PC-3 (cell line): ENCODE data around the gene PPP1R2. TPM values are rescaled to one million over a fixed set of nuclear protein-coding genes. Genes with fewer than 3 reads are reported as not detected.
A peak's percentile ranks its signal among the peaks of the same experiment; 100 is the strongest.

Source experiments
- ATAC-seq: fragments of 200-7000 bp; cut with Tn5 transposase; 2 replicates; pipeline ENCODE4 v1.9.1; 2020; ENCODE audit warnings: mild to moderate bottlenecking, moderate library complexity
- BruUV-seq: library from RNA; stranded (reverse); fragments of 400-500 nt; replicated peaks from 2 replicates; lab custom pipeline; 2021; lab: Mats Ljungman, UMichigan
- CTCF ChIA-PET: fragments of 300-600 bp; sonication (Branson Sonifier 250); formaldehyde crosslinking; loops from one replicate; lab custom pipeline; 2022; ENCODE audit warnings: antibody characterized with exemption; lab: Charles Lee
- POLR2A ChIA-PET: fragments of 300-600 bp; sonication (Branson Sonifier 250); formaldehyde crosslinking; loops from one replicate; lab custom pipeline; 2022; ENCODE audit warnings: antibody characterized with exemption; ENCODE audit not compliant: unreplicated experiment; lab: Charles Lee
- DNase-seq: peaks from one replicate; pipeline ENCODE4 v3.0.0-alpha.2; 2015
- H2AFZ ChIP-seq: fragments of 300-600 bp; sonication (generic); 2 replicates; pipeline ENCODE4 v1.6.0; 2016; ENCODE audit warnings: antibody characterized with exemption, low read length
- H3F3A ChIP-seq: fragments of 300-600 bp; sonication (generic); one replicate; pipeline ENCODE4 v1.6.0; 2017; ENCODE audit warnings: antibody characterized with exemption, low read length, control low read depth, mild to moderate bottlenecking; ENCODE audit not compliant: unreplicated experiment
- H3K27ac ChIP-seq: fragments of 300-600 bp; sonication (generic); 2 replicates; pipeline ENCODE4 v1.5.1; 2016; ENCODE audit warnings: mild to moderate bottlenecking, low read length
- H3K27me3 ChIP-seq: fragments of 300-600 bp; sonication (generic); 2 replicates; pipeline ENCODE4 v1.6.1; 2016; ENCODE audit warnings: low read length, mixed read lengths
- H3K36me3 ChIP-seq: fragments of 300-600 bp; sonication (generic); 2 replicates; pipeline ENCODE4 v1.6.1; 2016; ENCODE audit warnings: low read depth, mixed run types, low read length, mixed read lengths
- H3K4me1 ChIP-seq: fragments of 300-600 bp; sonication (generic); 2 replicates; pipeline ENCODE4 v1.5.1; 2016; ENCODE audit warnings: low read length; ENCODE audit not compliant: insufficient read depth
- H3K4me2 ChIP-seq: fragments of 300-600 bp; sonication (generic); 2 replicates; pipeline ENCODE4 v1.6.0; 2016; ENCODE audit warnings: low read length
- H3K4me3 ChIP-seq: fragments of 300-600 bp; sonication (generic); 2 replicates; pipeline ENCODE4 v1.5.1; 2016; ENCODE audit warnings: mild to moderate bottlenecking, low read length, mixed read lengths
- H3K79me2 ChIP-seq: fragments of 300-600 bp; sonication (generic); 2 replicates; pipeline ENCODE4 v1.6.1; 2017; ENCODE audit warnings: low read length, mixed read lengths
- H3K9ac ChIP-seq: fragments of 300-600 bp; sonication (generic); 2 replicates; pipeline ENCODE4 v1.6.0; 2016; ENCODE audit warnings: mild to moderate bottlenecking, low read length
- H3K9me2 ChIP-seq: fragments of 300-600 bp; sonication (generic); replicated peaks from 2 replicates; pipeline ENCODE4 v1.6.1; 2016; ENCODE audit warnings: mixed run types, low read length, mixed read lengths
- H3K9me3 ChIP-seq: fragments of 300-600 bp; sonication (generic); 2 replicates; pipeline ENCODE4 v1.6.1; 2016; ENCODE audit warnings: low read length, mixed read lengths
- H4K20me1 ChIP-seq: fragments of 300-600 bp; sonication (generic); 2 replicates; pipeline ENCODE4 v1.6.1; 2016; ENCODE audit warnings: low read length, mixed read lengths
- EZH2 ChIP-seq: fragments of 300-600 bp; sonication (generic); IDR thresholded peaks from one replicate; pipeline ENCODE4 v1.6.1; 2017; ENCODE audit warnings: antibody characterized with exemption, mild to moderate bottlenecking, low read length; ENCODE audit not compliant: unreplicated experiment
- EZH2phosphoT487 ChIP-seq: fragments of 300-600 bp; sonication (generic); IDR thresholded peaks from 2 replicates; pipeline ENCODE4 v1.6.1; 2018; ENCODE audit warnings: mild to moderate bottlenecking, antibody characterized with exemption, low read length, borderline replicate concordance
- intact Hi-C: fragments of 100-400 bp; cut with micrococcal nuclease; formaldehyde crosslinking; loops from 2 replicates; pipeline ENCODE4 v1.9.0; 2023
- total RNA-seq: library from RNA; depleted of rRNA; stranded (reverse); fragments of >200 nt; gene quantifications from 2 replicates; pipeline ENCODE4 v1.2.3, GENCODE V29; 2014
- TF ChIP-seq, protein P1 (sequence below): fragments of 300-600 bp; sonication (generic); conservative IDR thresholded peaks from 2 replicates; pipeline ENCODE4 v1.5.1; 2017; ENCODE audit warnings: antibody characterized with exemption, low read depth, mild to moderate bottlenecking, low read length

PPP1R2 gene
- total RNA-seq, 1 experiment from 2014 or later = 132 TPM

DNA sequence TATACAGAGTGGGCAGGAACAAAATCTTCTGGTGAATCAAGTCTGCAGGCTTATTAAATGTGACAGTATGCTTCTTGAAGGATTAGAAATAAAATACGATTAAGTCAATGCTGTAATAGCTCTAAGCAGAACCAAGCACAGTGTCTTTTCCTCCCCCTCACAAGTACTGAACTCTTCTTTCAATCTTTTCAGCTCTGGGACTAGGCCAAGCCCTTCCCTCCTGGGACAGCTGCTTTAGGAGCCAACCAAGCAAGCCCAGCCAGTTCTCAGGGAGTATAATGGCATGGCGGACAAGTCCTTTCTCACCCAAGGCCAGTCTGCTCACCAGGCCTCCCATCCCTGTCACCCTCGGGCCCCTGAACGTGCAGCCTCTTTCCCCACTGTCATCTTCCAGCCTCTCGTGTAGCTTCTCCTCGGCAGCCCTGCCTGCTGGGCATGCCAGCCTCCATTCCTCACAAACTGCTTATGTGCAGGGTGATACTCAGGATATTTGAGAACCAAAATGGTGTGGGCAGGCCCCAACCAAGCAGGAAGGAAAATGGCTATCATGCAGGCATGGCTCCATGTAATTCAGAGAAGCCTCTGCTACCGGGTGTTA, 8.4 kb upstream of the PPP1R2 start:
- peaks cover 7% of the 10 kb centered on the region for H3K4me1 ChIP-seq
- no peaks in the 10 kb centered on the region for H3K79me2 ChIP-seq
- DNase-seq = peak; percentile 16
- no peaks in the 10 kb centered on the region for H4K20me1 ChIP-seq
- H3K27ac ChIP-seq = no peak overlapping the region
- no peaks in the 10 kb centered on the region for H3K27me3 ChIP-seq
- ChIA-PET POLR2A (no interaction called here), CTCF (no interaction called here)
- no peaks in the 10 kb centered on the region for H3K9me3 ChIP-seq
- intact Hi-C loops = no loop called here
- no peak overlapping the region for H3K4me2 ChIP-seq
- H3K9ac ChIP-seq = no peak overlapping the region
- no peak overlapping the region for H3K4me3 ChIP-seq
- ATAC-seq = no peak
- H3K36me3 ChIP-seq = no peaks in the 10 kb centered on the region
- no peaks in the 10 kb centered on the region for H3F3A ChIP-seq
- BruUV-seq = no TSS peak
- no peak for TF ChIP-seq EZH2
- TF ChIP-seq EZH2phosphoT487 = no peak
- TF ChIP-seq, protein P1, sequence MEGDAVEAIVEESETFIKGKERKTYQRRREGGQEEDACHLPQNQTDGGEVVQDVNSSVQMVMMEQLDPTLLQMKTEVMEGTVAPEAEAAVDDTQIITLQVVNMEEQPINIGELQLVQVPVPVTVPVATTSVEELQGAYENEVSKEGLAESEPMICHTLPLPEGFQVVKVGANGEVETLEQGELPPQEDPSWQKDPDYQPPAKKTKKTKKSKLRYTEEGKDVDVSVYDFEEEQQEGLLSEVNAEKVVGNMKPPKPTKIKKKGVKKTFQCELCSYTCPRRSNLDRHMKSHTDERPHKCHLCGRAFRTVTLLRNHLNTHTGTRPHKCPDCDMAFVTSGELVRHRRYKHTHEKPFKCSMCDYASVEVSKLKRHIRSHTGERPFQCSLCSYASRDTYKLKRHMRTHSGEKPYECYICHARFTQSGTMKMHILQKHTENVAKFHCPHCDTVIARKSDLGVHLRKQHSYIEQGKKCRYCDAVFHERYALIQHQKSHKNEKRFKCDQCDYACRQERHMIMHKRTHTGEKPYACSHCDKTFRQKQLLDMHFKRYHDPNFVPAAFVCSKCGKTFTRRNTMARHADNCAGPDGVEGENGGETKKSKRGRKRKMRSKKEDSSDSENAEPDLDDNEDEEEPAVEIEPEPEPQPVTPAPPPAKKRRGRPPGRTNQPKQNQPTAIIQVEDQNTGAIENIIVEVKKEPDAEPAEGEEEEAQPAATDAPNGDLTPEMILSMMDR = no peak
- no peaks in the 10 kb centered on the region for H3K9me2 ChIP-seq
- no peak overlapping the region for H2AFZ ChIP-seq

- no TSS peak for BruUV-seq
- Histone ChIP-seq H3K4me2 (no peak overlapping the region), H3K27ac (no peak overlapping the region), H3F3A (no peaks in the 10 kb centered on the region), H3K4me3 (no peak overlapping the region), H3K4me1 (peaks cover 13% of the 10 kb centered on the region), H4K20me1 (no peaks in the 10 kb centered on the region), H3K79me2 (no peaks in the 10 kb centered on the region), H3K9me3 (no peaks in the 10 kb centered on the region), H3K9ac (no peak overlapping the region), H3K36me3 (no peaks in the 10 kb centered on the region), H3K9me2 (no peaks in the 10 kb centered on the region), H3K27me3 (no peaks in the 10 kb centered on the region), H2AFZ (no peak overlapping the region)
- DNase-seq (no peak), ATAC-seq (no peak)
- TF ChIP-seq EZH2phosphoT487 (no peak), EZH2 (no peak)
- TF ChIP-seq, protein P1 = no peak
- ChIA-PET CTCF (no interaction called here), POLR2A (no interaction called here)
- intact Hi-C loops = no loop called here
Measured at GRCh38 chr3:195550723-195551122, 7.6 kb upstream of the PPP1R2 start.

DNA sequence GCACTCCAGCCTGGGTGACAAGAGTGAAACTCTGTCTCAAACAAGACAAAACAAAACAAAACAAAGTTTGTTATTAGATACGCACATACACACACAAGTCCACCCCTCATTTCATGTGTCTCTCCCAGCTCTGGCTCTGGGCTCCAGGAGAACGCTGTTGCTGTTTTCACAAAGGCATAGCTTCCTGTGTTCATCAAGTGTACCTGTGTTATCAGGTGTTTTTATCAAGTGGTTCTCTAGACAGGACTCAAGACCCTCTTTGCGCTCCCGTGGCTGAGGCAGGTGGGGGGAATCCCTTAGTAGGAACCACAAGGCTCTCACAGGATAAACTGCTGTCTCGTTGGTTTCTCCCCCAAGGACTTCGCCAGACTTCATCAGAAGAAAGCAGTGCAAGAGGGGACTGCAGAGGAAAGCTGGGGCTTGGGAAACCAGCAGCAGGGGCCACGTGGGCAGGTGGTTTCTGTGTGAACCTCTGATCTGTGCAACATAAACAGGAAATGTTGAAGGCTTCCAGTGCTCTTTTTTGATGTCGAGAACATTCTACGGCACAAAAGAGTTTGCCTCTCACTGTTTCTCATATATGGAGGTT, 6.9 kb upstream of the PPP1R2 start:
- no peaks in the 10 kb centered on the region for H3K27me3 ChIP-seq
- H3K9ac ChIP-seq = no peak overlapping the region
- no TSS peak for BruUV-seq
- no peak overlapping the region for H3K27ac ChIP-seq
- ATAC-seq (no peak), DNase-seq (no peak)
- CTCF ChIA-PET = no interaction called here
- no peak overlapping the region for H3K4me3 ChIP-seq
- no peaks in the 10 kb centered on the region for H3K79me2 ChIP-seq
- no peak overlapping the region for H3K4me2 ChIP-seq
- no peaks in the 10 kb centered on the region for H4K20me1 ChIP-seq
- no peaks in the 10 kb centered on the region for H3F3A ChIP-seq
- POLR2A ChIA-PET = no interaction called here
- intact Hi-C loops = no loop called here
- peaks cover 14% of the 10 kb centered on the region for H3K4me1 ChIP-seq
- no peaks in the 10 kb centered on the region for H3K36me3 ChIP-seq
- H3K9me3 ChIP-seq = no peaks in the 10 kb centered on the region
- H2AFZ ChIP-seq = no peak overlapping the region
- TF ChIP-seq, protein P1 = no peak
- TF ChIP-seq EZH2 (no peak), EZH2phosphoT487 (no peak)
- H3K9me2 ChIP-seq = no peaks in the 10 kb centered on the region
